PC-9 (cell line): Measurements from ENCODE around the gene INTS3. TPM values are rescaled to one million over a fixed set of nuclear protein-coding genes. Genes with fewer than 3 reads are reported as not detected.
A peak's percentile ranks its signal among the peaks of the same experiment; 100 is the strongest.

Experiments used
- BruUV-seq: library from RNA; stranded (reverse); fragments of 400-500 nt; replicated peaks from 2 replicates; lab custom pipeline; 2021; lab: Mats Ljungman, UMichigan
- CTCF ChIA-PET: fragments of 300-600 bp; sonication (Branson Sonifier 250); formaldehyde crosslinking; loops from one replicate; lab custom pipeline; 2022; ENCODE audit warnings: antibody characterized with exemption; lab: Charles Lee
- POLR2A ChIA-PET: fragments of 300-600 bp; sonication (Branson Sonifier 250); formaldehyde crosslinking; loops from one replicate; lab custom pipeline; 2022; ENCODE audit warnings: antibody characterized with exemption; ENCODE audit not compliant: unreplicated experiment; lab: Charles Lee
- DNase-seq, 2 experiments: peaks; one replicate each; pipeline versions ENCODE4 v3.0.0 to v3.0.0-alpha.2; 2015 to 2022; ENCODE audit warnings: mixed read lengths in 1 of 2
- H2AFZ ChIP-seq: fragments of 200-600 bp; sonication (generic); 2 replicates; pipeline ENCODE4 v1.8.1; 2017; ENCODE audit warnings: antibody characterized with exemption
- H3F3A ChIP-seq: fragments of 200-600 bp; sonication (generic); 2 replicates; pipeline ENCODE4 v1.8.1; 2017; ENCODE audit warnings: antibody characterized with exemption, mild to moderate bottlenecking, low read depth; ENCODE audit not compliant: insufficient read depth
- H3K27ac ChIP-seq: fragments of 200-600 bp; sonication (generic); 2 replicates; pipeline ENCODE4 v1.6.1; 2016; ENCODE audit warnings: mixed run types
- H3K27me3 ChIP-seq: fragments of 200-600 bp; sonication (generic); 2 replicates; pipeline ENCODE4 v1.6.1; 2016; ENCODE audit warnings: low read depth, mixed run types; ENCODE audit not compliant: insufficient read depth
- H3K36me3 ChIP-seq: fragments of 200-600 bp; sonication (generic); 2 replicates; pipeline ENCODE4 v1.6.1; 2016; ENCODE audit warnings: low read depth, mixed run types
- H3K4me1 ChIP-seq: fragments of 200-600 bp; sonication (generic); replicated peaks from 2 replicates; pipeline ENCODE4 v1.6.1; 2016; ENCODE audit warnings: mixed run types; ENCODE audit not compliant: insufficient read depth
- H3K4me2 ChIP-seq: fragments of 200-600 bp; sonication (generic); 2 replicates; pipeline ENCODE4 v1.6.1; 2017; ENCODE audit warnings: mixed run types
- H3K4me3 ChIP-seq: fragments of 200-600 bp; sonication (generic); 2 replicates; pipeline ENCODE4 v1.6.1; 2016; ENCODE audit warnings: mixed run types
- H3K79me2 ChIP-seq: fragments of 200-600 bp; sonication (generic); 2 replicates; pipeline ENCODE4 v1.6.1; 2017; ENCODE audit warnings: low read depth, mixed run types
- H3K9me2 ChIP-seq: fragments of 200-600 bp; sonication (generic); 2 replicates; pipeline ENCODE4 v1.8.1; 2017; ENCODE audit warnings: mild to moderate bottlenecking; ENCODE audit not compliant: insufficient read depth
- H3K9me3 ChIP-seq: fragments of 200-600 bp; sonication (generic); 2 replicates; pipeline ENCODE4 v1.8.1; 2016; ENCODE audit warnings: low read depth; ENCODE audit not compliant: insufficient read depth
- H4K20me1 ChIP-seq: fragments of 200-600 bp; sonication (generic); 2 replicates; pipeline ENCODE4 v1.8.1; 2017; ENCODE audit not compliant: insufficient read depth
- EZH2 ChIP-seq: fragments of 200-600 bp; sonication (generic); IDR thresholded peaks from 2 replicates; pipeline ENCODE4 v1.8.0; 2017; ENCODE audit warnings: antibody characterized with exemption, low read depth
- intact Hi-C: fragments of 100-400 bp; cut with micrococcal nuclease; formaldehyde crosslinking; loops from one replicate; pipeline ENCODE4 v1.10.0; 2022; ENCODE audit not compliant: unreplicated experiment
- total RNA-seq: library from RNA; stranded (reverse); gene quantifications from 2 replicates; pipeline ENCODE4 v1.2.3, GENCODE V29; 2021
- TF ChIP-seq, protein P1 (sequence below): fragments of 200-600 bp; sonication (generic); conservative IDR thresholded peaks from 2 replicates; pipeline ENCODE4 v1.6.1; 2017; ENCODE audit warnings: mixed run types, antibody characterized with exemption, mild to moderate bottlenecking, moderate library complexity

INTS3 gene
- total RNA-seq, 1 experiment from 2014 or later: 91.7 TPM

DNA sequence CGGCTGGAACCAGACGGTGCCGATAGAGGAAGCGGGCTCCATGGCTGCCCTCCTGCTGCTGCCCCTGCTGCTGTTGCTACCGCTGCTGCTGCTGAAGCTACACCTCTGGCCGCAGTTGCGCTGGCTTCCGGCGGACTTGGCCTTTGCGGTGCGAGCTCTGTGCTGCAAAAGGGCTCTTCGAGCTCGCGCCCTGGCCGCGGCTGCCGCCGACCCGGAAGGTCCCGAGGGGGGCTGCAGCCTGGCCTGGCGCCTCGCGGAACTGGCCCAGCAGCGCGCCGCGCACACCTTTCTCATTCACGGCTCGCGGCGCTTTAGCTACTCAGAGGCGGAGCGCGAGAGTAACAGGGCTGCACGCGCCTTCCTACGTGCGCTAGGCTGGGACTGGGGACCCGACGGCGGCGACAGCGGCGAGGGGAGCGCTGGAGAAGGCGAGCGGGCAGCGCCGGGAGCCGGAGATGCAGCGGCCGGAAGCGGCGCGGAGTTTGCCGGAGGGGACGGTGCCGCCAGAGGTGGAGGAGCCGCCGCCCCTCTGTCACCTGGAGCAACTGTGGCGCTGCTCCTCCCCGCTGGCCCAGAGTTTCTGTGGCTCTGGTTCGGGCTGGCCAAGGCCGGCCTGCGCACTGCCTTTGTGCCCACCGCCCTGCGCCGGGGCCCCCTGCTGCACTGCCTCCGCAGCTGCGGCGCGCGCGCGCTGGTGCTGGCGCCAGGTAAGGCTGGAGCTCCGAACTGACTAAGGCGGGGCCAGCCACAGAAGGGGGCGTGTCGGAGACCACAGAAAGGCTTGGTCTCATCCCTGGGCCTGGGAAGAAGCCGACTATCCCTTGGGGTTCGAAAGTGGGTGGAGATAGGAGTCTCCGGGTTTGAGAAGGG lies 47.8 kb downstream of the INTS3 start:
- H3K27ac ChIP-seq: no peak overlapping the region
- intact Hi-C loops: loop anchor here (5.0 kb wide), 1 partner anchor 212 kb away; the partner anchor contains the start of gene RAB13
- ChIA-PET CTCF (interaction anchor here (0.6 kb wide), 2 partner anchors 66 to 154 kb away, joined by 3 to 5 read pairs; no protein-coding TSS in a partner anchor), POLR2A (interaction anchor here (0.6 to 0.8 kb wide), 3 partner anchors 10 to 202 kb away, joined by 3 to 7 read pairs (median 4); partner anchors contain the start of gene JTB)
- peak overlapping the region; percentile 93 for H3K4me2 ChIP-seq
- H2AFZ ChIP-seq: peak overlapping the region; percentile 80
- H4K20me1 ChIP-seq: 0 out of 2 replicates have a peak, but pooled peaks cover 4% of the 10 kb centered on the region
- TF ChIP-seq, protein P1, sequence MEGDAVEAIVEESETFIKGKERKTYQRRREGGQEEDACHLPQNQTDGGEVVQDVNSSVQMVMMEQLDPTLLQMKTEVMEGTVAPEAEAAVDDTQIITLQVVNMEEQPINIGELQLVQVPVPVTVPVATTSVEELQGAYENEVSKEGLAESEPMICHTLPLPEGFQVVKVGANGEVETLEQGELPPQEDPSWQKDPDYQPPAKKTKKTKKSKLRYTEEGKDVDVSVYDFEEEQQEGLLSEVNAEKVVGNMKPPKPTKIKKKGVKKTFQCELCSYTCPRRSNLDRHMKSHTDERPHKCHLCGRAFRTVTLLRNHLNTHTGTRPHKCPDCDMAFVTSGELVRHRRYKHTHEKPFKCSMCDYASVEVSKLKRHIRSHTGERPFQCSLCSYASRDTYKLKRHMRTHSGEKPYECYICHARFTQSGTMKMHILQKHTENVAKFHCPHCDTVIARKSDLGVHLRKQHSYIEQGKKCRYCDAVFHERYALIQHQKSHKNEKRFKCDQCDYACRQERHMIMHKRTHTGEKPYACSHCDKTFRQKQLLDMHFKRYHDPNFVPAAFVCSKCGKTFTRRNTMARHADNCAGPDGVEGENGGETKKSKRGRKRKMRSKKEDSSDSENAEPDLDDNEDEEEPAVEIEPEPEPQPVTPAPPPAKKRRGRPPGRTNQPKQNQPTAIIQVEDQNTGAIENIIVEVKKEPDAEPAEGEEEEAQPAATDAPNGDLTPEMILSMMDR: no peak
- no peak for TF ChIP-seq EZH2
- 0 out of 2 replicates have a peak, but pooled peaks cover 12% of the 10 kb centered on the region for H3K4me1 ChIP-seq
- peak; percentile 58 to 76 for DNase-seq
- H3K4me3 ChIP-seq: peak overlapping the region; percentile 89
- H3K36me3 ChIP-seq: no peaks in the 10 kb centered on the region
- BruUV-seq: no TSS peak
- no peaks in the 10 kb centered on the region for H3K9me2 ChIP-seq
- no peaks in the 10 kb centered on the region for H3K9me3 ChIP-seq
- H3K79me2 ChIP-seq: no peaks in the 10 kb centered on the region
- H3K27me3 ChIP-seq: no peaks in the 10 kb centered on the region
- peaks cover 13% of the 10 kb centered on the region; the same call in 1 of the 2 replicates for H3F3A ChIP-seq

DNA sequence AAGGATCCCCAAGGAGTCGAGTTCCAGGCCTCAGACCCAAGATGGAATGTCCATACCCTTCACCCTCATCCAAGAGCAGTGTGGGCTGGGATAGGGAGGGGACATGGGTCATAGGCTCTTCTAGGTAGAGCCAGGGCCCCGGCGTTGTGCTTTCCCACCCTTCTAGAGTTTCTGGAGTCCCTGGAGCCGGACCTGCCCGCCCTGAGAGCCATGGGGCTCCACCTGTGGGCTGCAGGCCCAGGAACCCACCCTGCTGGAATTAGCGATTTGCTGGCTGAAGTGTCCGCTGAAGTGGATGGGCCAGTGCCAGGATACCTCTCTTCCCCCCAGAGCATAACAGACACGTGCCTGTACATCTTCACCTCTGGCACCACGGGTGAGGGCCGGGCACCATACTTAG lies 48.5 kb downstream of the INTS3 start:
- peak overlapping the region; percentile 93 for H3K4me2 ChIP-seq
- no peaks in the 10 kb centered on the region for H3K9me3 ChIP-seq
- no peak for DNase-seq
- H3K79me2 ChIP-seq: no peaks in the 10 kb centered on the region
- 0 out of 2 replicates have a peak, but pooled peaks cover 4% of the 10 kb centered on the region for H4K20me1 ChIP-seq
- intact Hi-C loops: loop anchor here (5.0 kb wide), 1 partner anchor 211 kb away; the partner anchor contains the start of gene RAB13
- peak overlapping the region; percentile 80 for H2AFZ ChIP-seq
- H3K9me2 ChIP-seq: no peaks in the 10 kb centered on the region
- TF ChIP-seq EZH2: no peak
- TF ChIP-seq, protein P1: no peak
- no TSS peak for BruUV-seq
- POLR2A ChIA-PET: interaction anchor here (0.6 kb wide), 1 partner anchor 9 kb away, joined by 3 read pairs; no protein-coding TSS in a partner anchor
- no peak overlapping the region for H3K27ac ChIP-seq
- H3K36me3 ChIP-seq: no peaks in the 10 kb centered on the region
- H3K27me3 ChIP-seq: no peaks in the 10 kb centered on the region
- CTCF ChIA-PET: no interaction called here
- H3K4me3 ChIP-seq: peak overlapping the region; percentile 89; the same call in 1 of the 2 replicates
- peaks cover 13% of the 10 kb centered on the region; the same call in 1 of the 2 replicates for H3F3A ChIP-seq
- 0 out of 2 replicates have a peak, but pooled peaks cover 12% of the 10 kb centered on the region for H3K4me1 ChIP-seq

DNA sequence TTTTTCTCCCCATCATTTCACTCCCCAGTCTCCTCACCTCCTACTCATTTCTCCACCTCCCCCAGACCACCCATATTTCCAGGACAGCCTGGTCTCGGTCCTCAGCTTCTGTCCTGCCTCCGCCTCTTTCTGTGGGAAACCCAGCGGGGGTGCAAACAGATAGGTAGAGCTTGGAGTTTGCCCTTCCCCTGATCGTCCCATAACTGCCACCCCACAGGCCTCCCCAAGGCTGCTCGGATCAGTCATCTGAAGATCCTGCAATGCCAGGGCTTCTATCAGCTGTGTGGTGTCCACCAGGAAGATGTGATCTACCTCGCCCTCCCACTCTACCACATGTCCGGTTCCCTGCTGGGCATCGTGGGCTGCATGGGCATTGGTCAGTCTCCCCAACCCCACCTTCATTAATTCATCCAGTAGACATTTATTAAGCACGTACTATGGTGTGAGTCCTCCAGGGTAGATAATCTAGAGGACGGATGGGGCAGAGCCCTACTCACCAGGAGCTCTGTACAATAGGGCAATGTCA lies 49.1 kb downstream of the INTS3 start:
- H3F3A ChIP-seq: peaks cover 13% of the 10 kb centered on the region; the same call in 1 of the 2 replicates
- H3K79me2 ChIP-seq: no peaks in the 10 kb centered on the region
- intact Hi-C loops: loop anchor here (5.0 kb wide), 1 partner anchor 210 kb away; the partner anchor contains the start of gene RAB13
- ChIA-PET POLR2A (no interaction called here), CTCF (no interaction called here)
- no peaks in the 10 kb centered on the region for H3K36me3 ChIP-seq
- 0 out of 2 replicates have a peak overlapping the region, but pooled peaks have one; percentile 93 for H3K4me2 ChIP-seq
- H3K4me1 ChIP-seq: 0 out of 2 replicates have a peak, but pooled peaks cover 12% of the 10 kb centered on the region
- H2AFZ ChIP-seq: no peak overlapping the region
- DNase-seq: no peak
- 0 out of 2 replicates have a peak, but pooled peaks cover 4% of the 10 kb centered on the region for H4K20me1 ChIP-seq
- no peak overlapping the region for H3K27ac ChIP-seq
- no TSS peak for BruUV-seq
- H3K27me3 ChIP-seq: no peaks in the 10 kb centered on the region
- no peak overlapping the region for H3K4me3 ChIP-seq
- no peaks in the 10 kb centered on the region for H3K9me3 ChIP-seq
- no peaks in the 10 kb centered on the region for H3K9me2 ChIP-seq
- TF ChIP-seq, protein P1: no peak
- no peak for TF ChIP-seq EZH2
